Transverse colon (tissue), 4 donors: ENCODE measurements around the gene PRDM11. TPM values are rescaled to one million over a fixed set of nuclear protein-coding genes. Genes with fewer than 3 reads are reported as not detected.

Experiments used
- DNase-seq: peaks from one replicate; pipeline ENCODE4 v3.0.0-alpha.2; 2019
- H3K27ac ChIP-seq, 4 donors: fragments of 200-600 bp; sonication (generic); 2 replicates each; pipeline ENCODE4 v1.5.1; 2016 to 2018; ENCODE audit warnings: inconsistent platforms in 4 of 4
- H3K27me3 ChIP-seq: fragments of 200-600 bp; sonication (generic); 2 replicates; pipeline ENCODE4 v1.5.1; 2017; ENCODE audit warnings: inconsistent platforms
- H3K36me3 ChIP-seq, 4 donors: fragments of 200-600 bp; sonication (generic); 2 replicates each; pipeline ENCODE4 v1.5.1; 2017 to 2019; ENCODE audit warnings: inconsistent platforms in 4 of 4
- H3K4me1 ChIP-seq, 4 donors: fragments of 200-600 bp; sonication (generic); 2 replicates each; pipeline ENCODE4 v1.5.1; 2017 to 2020; ENCODE audit warnings: inconsistent platforms in 4 of 4
- H3K4me3 ChIP-seq, 4 donors: fragments of 200-600 bp; sonication (generic); 1 replicate in 1 of 4; 2 replicates in 3 of 4; pipeline versions ENCODE4 v1.5.1 to v1.6.1; 2017 to 2019; ENCODE audit warnings: inconsistent platforms in 4 of 4
- H3K9me3 ChIP-seq, 2 donors: fragments of 200-600 bp; sonication (generic); 2 replicates each; pipeline ENCODE4 v1.5.1; 2017 to 2019; ENCODE audit warnings: inconsistent platforms in 2 of 2
- CTCF ChIP-seq, 5 experiments: fragments of 200-600 bp in 3 of 5; fragments of 450-650 bp in 2 of 5; sonication (generic) in 3 of 5; IDR thresholded peaks; 1 replicate in 2 of 5; 2 replicates in 3 of 5; pipeline ENCODE4 v1.5.1; 2016 to 2017; ENCODE audit warnings: antibody characterized with exemption in 5 of 5, inconsistent platforms in 3 of 5, mild to moderate bottlenecking in 2 of 5, moderate library complexity in 1 of 5
- EP300 ChIP-seq: sonication (generic); formaldehyde crosslinking; IDR thresholded peaks from one replicate; pipeline ENCODE4 v1.6.1; 2017; ENCODE audit warnings: antibody characterized with exemption, low read depth
- POLR2A ChIP-seq: fragments of 450-650 bp; IDR thresholded peaks from one replicate; pipeline ENCODE4 v1.6.1; 2016; ENCODE audit warnings: antibody characterized with exemption, mild to moderate bottlenecking, moderate library complexity
- POLR2AphosphoS5 ChIP-seq, 3 donors: sonication (generic); formaldehyde crosslinking; IDR thresholded peaks; one replicate each; pipeline ENCODE4 v1.6.1; 2016; ENCODE audit warnings: antibody characterized with exemption in 3 of 3
- WGBS, 2 donors: methylation state at CpG; one replicate each; pipeline ENCODE4 v1.1.5; 2018; ENCODE audit warnings: low coverage in 1 of 2; 5-methylcytosine and 5-hydroxymethylcytosine counted together
- in situ Hi-C, 4 donors: fragments of 200-750 bp; cut with MboI; loops; one replicate each; pipeline versions ENCODE4 v1.15.0 to v1.15.1; 2017; ENCODE audit warnings: low sequenced_read_pairs in 3 of 4, low pct_ligation_motif_present in 1 of 4, low pct_unique_long_range_greater_than_20kb in 1 of 4
- intact Hi-C: fragments of 100-400 bp; cut with DNase I; formaldehyde crosslinking; loops from one replicate; pipeline ENCODE4 v1.15.1; 2023; ENCODE audit warnings: low total_unique reads
- total RNA-seq, 4 donors: library from RNA; depleted of rRNA; stranded (reverse); fragments of >200 nt; gene quantifications; one replicate each; pipeline ENCODE4 v1.1.0, GENCODE V29; 2016

PRDM11 gene
- total RNA-seq, 4 donors from 2014 or later, result 5.0 to 11.2 (median 7.9) TPM

GRCh38 chr11:45104006-45104789, 42.2 kb upstream of the PRDM11 start:
- no peak for DNase-seq
- intact Hi-C loops, result no loop called here
- TF ChIP-seq POLR2A (no peak), CTCF (IDR thresholded peaks at IDR 0.05) (no peak)
- H3K27ac ChIP-seq, result no peak overlapping the region
- peaks cover 10% of the 10 kb centered on the region for H3K27me3 ChIP-seq
- H3K9me3 ChIP-seq, result no peaks in the 10 kb centered on the region
- H3K4me1 ChIP-seq, result peaks cover 0 to 12% (median 0%) of the 10 kb centered on the region in 4 donors
- H3K4me3 ChIP-seq, result no peak overlapping the region
- no peaks in the 10 kb centered on the region for H3K36me3 ChIP-seq
- 67 to 74% methylated on average over 1 to 6 of the region's 6 CpGs for WGBS, 2 donors
- in situ Hi-C loops, result loop anchor here in 3 of 4 donors (5.0 to 10.0 kb wide), 3 partner anchors 167 to 231 kb away; no protein-coding TSS in a partner anchor

- no peak for DNase-seq
- H3K36me3 ChIP-seq, result no peaks in the 10 kb centered on the region
- H3K4me3 ChIP-seq, result no peak overlapping the region
- no peak for TF ChIP-seq POLR2A
- TF ChIP-seq POLR2AphosphoS5 (IDR thresholded peaks at IDR 0.05), result no peak
- TF ChIP-seq EP300, result no peak
- no peak for TF ChIP-seq CTCF (IDR thresholded peaks at IDR 0.05)
- no peaks in the 10 kb centered on the region for H3K9me3 ChIP-seq
- 68 to 86% methylated on average over 2 to 4 of the region's 4 CpGs for WGBS, 2 donors
- peaks cover 10% of the 10 kb centered on the region for H3K27me3 ChIP-seq
- intact Hi-C loops, result no loop called here
- no peak overlapping the region for H3K27ac ChIP-seq
- in situ Hi-C loops, result loop anchor here (5.0 to 10.0 kb wide), 3 partner anchors 167 to 230 kb away; no protein-coding TSS in a partner anchor
- H3K4me1 ChIP-seq, result peaks cover 0 to 12% (median 0%) of the 10 kb centered on the region in 4 donors
Observed at GRCh38 chr11:45104790-45105084, 41.7 kb upstream of the PRDM11 start.

- Histone ChIP-seq H3K27me3 (peaks cover 11% of the 10 kb centered on the region), H3K4me1 (peaks cover 0 to 12% (median 0%) of the 10 kb centered on the region in 4 donors), H3K9me3 (no peaks in the 10 kb centered on the region), H3K36me3 (no peaks in the 10 kb centered on the region), H3K4me3 (no peak overlapping the region), H3K27ac (no peak overlapping the region)
- intact Hi-C loops (no loop called here), in situ Hi-C loops (loop anchor here in 2 of 4 donors (5.0 to 10.0 kb wide), 2 partner anchors 168 to 229 kb away; no protein-coding TSS in a partner anchor)
- DNase-seq, result peak; percentile 68
- WGBS, 2 donors, result 0 to 54% methylated on average over 1 to 5 of the region's 7 CpGs
- TF ChIP-seq POLR2AphosphoS5 (IDR thresholded peaks at IDR 0.05) (no peak), EP300 (no peak), CTCF (IDR thresholded peaks at IDR 0.05) (peak; percentile 89 to 97 (median 94))
Observed at GRCh38 chr11:45105233-45105983, 41.0 kb upstream of the PRDM11 start.

- Histone ChIP-seq H3K27ac (no peak overlapping the region), H3K4me1 (peaks cover 0 to 12% (median 0%) of the 10 kb centered on the region in 4 donors), H3K27me3 (peaks cover 10% of the 10 kb centered on the region), H3K9me3 (no peaks in the 10 kb centered on the region), H3K36me3 (no peaks in the 10 kb centered on the region), H3K4me3 (no peak overlapping the region)
- in situ Hi-C loops, result loop anchor here in 2 of 4 donors (5.0 to 10.0 kb wide), 2 partner anchors 169 to 229 kb away; no protein-coding TSS in a partner anchor
- intact Hi-C loops, result no loop called here
- no peak for TF ChIP-seq POLR2AphosphoS5 (IDR thresholded peaks at IDR 0.05)
- no peak for TF ChIP-seq EP300
- TF ChIP-seq POLR2A, result no peak
- WGBS, 2 donors, result 65% methylated on average over 8 of the region's 8 CpGs; no CpG with 5 or more reads in 1 of the 2 donors
- DNase-seq, result no peak
Observed at GRCh38 chr11:45105984-45106375, 40.5 kb upstream of the PRDM11 start.
